OCI-LY1 (cell line): ENCODE results near the gene NOP58.

Experiments
- H2AFZ ChIP-seq: fragments of 200-600 bp; sonication (generic), shearing (Covaris generic); 2 replicates; pipeline ENCODE4 v1.6.0; 2014; ENCODE audit warnings: antibody characterized with exemption, mild to moderate bottlenecking, low read length
- H3F3A ChIP-seq: fragments of 200-600 bp; sonication (generic), shearing (Covaris generic); 2 replicates; pipeline ENCODE4 v1.6.0; 2014; ENCODE audit warnings: mild to moderate bottlenecking, antibody characterized with exemption, low read length, moderate library complexity; ENCODE audit not compliant: insufficient read depth
- H3K27ac ChIP-seq: fragments of 200-600 bp; sonication (generic); 2 replicates; pipeline ENCODE4 v1.5.1; 2014; ENCODE audit warnings: low read length, mixed run types, mild to moderate bottlenecking, low read depth; ENCODE audit not compliant: poor library complexity, severe bottlenecking
- H3K27me3 ChIP-seq: fragments of 200-600 bp; sonication (generic); 2 replicates; pipeline ENCODE4 v1.6.0; 2014; ENCODE audit warnings: antibody characterized with exemption, mild to moderate bottlenecking, low read length, moderate library complexity; ENCODE audit not compliant: insufficient read depth
- H3K36me3 ChIP-seq: fragments of 200-600 bp; sonication (generic); 2 replicates; pipeline ENCODE4 v1.6.1; 2014; ENCODE audit warnings: mild to moderate bottlenecking, antibody characterized with exemption, low read length, moderate library complexity, mixed read lengths; ENCODE audit not compliant: insufficient read depth
- H3K4me1 ChIP-seq: fragments of 200-600 bp; sonication (generic); 2 replicates; pipeline ENCODE4 v1.5.1; 2014; ENCODE audit warnings: mild to moderate bottlenecking, low read length, moderate library complexity; ENCODE audit not compliant: insufficient read depth, severe bottlenecking
- H3K4me2 ChIP-seq: fragments of 200-600 bp; sonication (generic), shearing (Covaris generic); 2 replicates; pipeline ENCODE4 v1.6.1; 2014; ENCODE audit warnings: low read length
- H3K4me3 ChIP-seq: fragments of 200-600 bp; sonication (generic); 2 replicates; pipeline ENCODE4 v1.5.1; 2014; ENCODE audit warnings: low read length, low read depth, mild to moderate bottlenecking, mixed read lengths; ENCODE audit not compliant: poor library complexity, severe bottlenecking
- H3K79me2 ChIP-seq: fragments of 200-600 bp; shearing (Covaris generic); 2 replicates; pipeline ENCODE4 v1.6.1; 2016; ENCODE audit warnings: mixed run types, low read length, mixed read lengths; ENCODE audit not compliant: insufficient read depth
- H3K9ac ChIP-seq: fragments of 200-600 bp; sonication (generic), shearing (Covaris generic); 2 replicates; pipeline ENCODE4 v1.6.1; 2014; ENCODE audit warnings: mild to moderate bottlenecking, low read length, mixed read lengths
- H3K9me2 ChIP-seq: fragments of 200-600 bp; sonication (generic), shearing (Covaris generic); 2 replicates; pipeline ENCODE4 v1.6.1; 2014; ENCODE audit warnings: low read depth, mild to moderate bottlenecking, low read length, mixed read lengths
- H3K9me3 ChIP-seq: fragments of 200-600 bp; shearing (Covaris generic); 2 replicates; pipeline ENCODE4 v1.6.1; 2014; ENCODE audit warnings: low read length, mixed read lengths
- H4K20me1 ChIP-seq: fragments of 200-600 bp; sonication (generic), shearing (Covaris generic); 2 replicates; pipeline ENCODE4 v1.6.0; 2016; ENCODE audit warnings: mild to moderate bottlenecking, low read length; ENCODE audit not compliant: insufficient read depth
- CTCF ChIP-seq: fragments of 200-600 bp; sonication (generic), shearing (Covaris generic); IDR thresholded peaks from 2 replicates; pipeline ENCODE4 v1.5.1; 2017; ENCODE audit warnings: mild to moderate bottlenecking, antibody characterized with exemption, low read length, moderate library complexity, mixed read lengths
- EZH2 ChIP-seq: fragments of 200-600 bp; sonication (generic), shearing (Covaris generic); IDR thresholded peaks from 2 replicates; pipeline ENCODE4 v1.8.0; 2017; ENCODE audit warnings: borderline replicate concordance, mixed run types, mild to moderate bottlenecking, antibody characterized with exemption, low read length, moderate library complexity, mixed read lengths

The NOP58 gene

GRCh38 chr2:202346180-202346579, 80.6 kb downstream of the NOP58 start:
- no peak overlapping the region for H3K27ac ChIP-seq
- H3K4me3 ChIP-seq = no peak overlapping the region
- TF ChIP-seq EZH2 (no peak), CTCF (no peak)
- H3K9me2 ChIP-seq = no peaks in the 10 kb centered on the region
- H3K27me3 ChIP-seq = no peaks in the 10 kb centered on the region
- no peak overlapping the region for H2AFZ ChIP-seq
- H3K9ac ChIP-seq = no peak overlapping the region
- H3K36me3 ChIP-seq = no peaks in the 10 kb centered on the region
- H3K79me2 ChIP-seq = no peaks in the 10 kb centered on the region
- H4K20me1 ChIP-seq = no peaks in the 10 kb centered on the region
- H3K4me2 ChIP-seq = no peak overlapping the region
- H3K4me1 ChIP-seq = no peaks in the 10 kb centered on the region
- H3K9me3 ChIP-seq = no peaks in the 10 kb centered on the region
- no peaks in the 10 kb centered on the region for H3F3A ChIP-seq
